ENCODE results near the gene CEP89. TPM values are rescaled to one million over a fixed set of nuclear protein-coding genes. Genes with fewer than 3 reads are reported as not detected.

The CEP89 gene
- total and polyA plus RNA-seq, 2 of the 4 experiments (the other 2 are of a cell fraction) = 7.2 to 17.4 TPM

- TF ChIP-seq, protein P1, sequence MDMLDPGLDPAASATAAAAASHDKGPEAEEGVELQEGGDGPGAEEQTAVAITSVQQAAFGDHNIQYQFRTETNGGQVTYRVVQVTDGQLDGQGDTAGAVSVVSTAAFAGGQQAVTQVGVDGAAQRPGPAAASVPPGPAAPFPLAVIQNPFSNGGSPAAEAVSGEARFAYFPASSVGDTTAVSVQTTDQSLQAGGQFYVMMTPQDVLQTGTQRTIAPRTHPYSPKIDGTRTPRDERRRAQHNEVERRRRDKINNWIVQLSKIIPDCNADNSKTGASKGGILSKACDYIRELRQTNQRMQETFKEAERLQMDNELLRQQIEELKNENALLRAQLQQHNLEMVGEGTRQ (IDR thresholded peaks at IDR 0.05; ENCODE audit: low read depth, low read length) = no peak
- no peak for TF ChIP-seq SMC3 (IDR thresholded peaks at IDR 0.05; ENCODE audit: low read depth, low read length)
Observed at GRCh38 chr19:32911467-32911866, 60.3 kb downstream of the CEP89 start (continued).

DNA sequence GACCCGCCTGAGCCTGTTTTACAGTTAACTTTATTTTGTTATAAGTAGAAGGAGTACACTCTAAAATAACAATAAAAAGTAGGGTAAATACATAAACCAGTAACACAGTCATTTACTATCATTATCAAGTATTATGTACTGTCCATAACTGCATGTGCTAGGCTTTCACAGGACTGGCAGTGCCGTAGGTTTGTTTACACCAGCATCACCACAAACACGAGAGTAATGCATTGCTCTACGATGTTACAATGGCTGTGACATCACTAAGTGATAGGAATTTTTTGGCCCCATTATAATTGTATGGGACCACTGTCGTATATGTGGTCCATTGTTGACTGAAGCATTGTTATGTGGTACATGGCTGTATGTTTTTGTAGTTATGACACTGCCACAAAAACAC lies 60.9 kb downstream of the CEP89 start:
- Histone ChIP-seq H3K4ac (ENCODE audit: low read depth, low read length) (no peak overlapping the region), H3K14ac (replicated peaks; ENCODE audit: low read depth, low read length) (no peak overlapping the region), H3K4me3 (ENCODE audit: insufficient read depth, low read depth, low read length) (no peak overlapping the region), H4K20me1 (ENCODE audit: insufficient read depth, low read length) (no peaks in the 10 kb centered on the region), H3K9ac (ENCODE audit: low read depth, low read length) (no peak overlapping the region), H2AFZ (replicated peaks; ENCODE audit: low read length, poor library complexity) (no peak overlapping the region), H3K9me1 (ENCODE audit: insufficient read depth, low read length) (0 out of 2 replicates have a peak, but pooled peaks cover 2% of the 10 kb centered on the region), H3K36me3 (ENCODE audit: control insufficient read depth, insufficient read depth, low read length) (peaks cover 26% of the 10 kb centered on the region), H3K18ac (ENCODE audit: low read depth, low read length) (no peak overlapping the region), H4K5ac (ENCODE audit: low read depth, low read length) (no peak overlapping the region), H2AK9ac (replicated peaks; ENCODE audit: low read depth, low read length, poor library complexity) (no peak overlapping the region), H3K4me1 (ENCODE audit: control insufficient read depth, insufficient read depth, low read length) (no peaks in the 10 kb centered on the region), H2BK5ac (ENCODE audit: low read depth, low read length, poor library complexity, severe bottlenecking) (no peak overlapping the region), H4K91ac (ENCODE audit: insufficient read depth, low read depth, low read length) (no peak overlapping the region), H3K56ac (ENCODE audit: extremely low read depth, insufficient read depth, low read length) (no peak overlapping the region), H2BK15ac (ENCODE audit: low read depth, low read length) (no peak overlapping the region), H3K27me3 (ENCODE audit: control insufficient read depth, insufficient read depth, low read length) (no peaks in the 10 kb centered on the region), H3K79me1 (ENCODE audit: low read depth in 1 of 2, low read length in 2 of 2) (no peaks in the 10 kb centered on the region), H2BK20ac (ENCODE audit: low read depth, low read length) (no peak overlapping the region), H3K4me2 (ENCODE audit: low read depth, low read length) (no peak overlapping the region), H3K27ac (ENCODE audit: insufficient read depth, low read length) (no peak overlapping the region), H3K9me3 (ENCODE audit: control insufficient read depth, insufficient read depth, low read length) (no peaks in the 10 kb centered on the region), H4K8ac (ENCODE audit: low read depth in 2 of 2, low read length in 2 of 2) (no peak overlapping the region), H3K23ac (ENCODE audit: low read depth, low read length) (no peak overlapping the region), H2BK120ac (ENCODE audit: low read depth, low read length) (no peak overlapping the region), H2AK5ac (ENCODE audit: low read depth, low read length) (no peak overlapping the region)
- TF ChIP-seq MAZ (IDR thresholded peaks at IDR 0.05; ENCODE audit: borderline replicate concordance, low read depth, low read length) (no peak), CEBPB (IDR thresholded peaks at IDR 0.05; ENCODE audit: low read depth, low read length) (no peak), NFE2L2 (IDR thresholded peaks at IDR 0.05; ENCODE audit: low read depth, low read length) (no peak)
- TF ChIP-seq, protein P1 (IDR thresholded peaks at IDR 0.05; ENCODE audit: low read depth, low read length) = no peak
- ChIA-PET CTCF (no interaction called here), POLR2A (ENCODE audit: unreplicated experiment) (no interaction called here)
- dilution Hi-C loops (cut with HindIII; ENCODE audit: low sequenced_read_pairs, unreplicated experiment) = no loop called here
- DNase-seq = peak; percentile 12
- WGBS, 2 experiments (ENCODE audit: extremely low coverage in 2 of 2, insufficient read length in 1 of 2) = no CpG with 5 or more reads among the region's 5 CpGs
- intact Hi-C loops (cut with micrococcal nuclease) = no loop called here
- in situ Hi-C loops (cut with MboI; ENCODE audit: low sequenced_read_pairs) = no loop called here
- no TSS peak for BruUV-seq (replicated peaks)
- ATAC-seq (ENCODE audit: low read depth) = no peak

All from IMR-90 (cell line).